HG03097 (cell line): ENCODE results near the gene TAGLN2.

Experiments
- ATAC-seq: cut with Tn5 transposase; IDR thresholded peaks from one replicate; pipeline ENCODE4 v1.9.1; 2021; ENCODE audit not compliant: unreplicated experiment, low FRiP score

TAGLN2 gene

GRCh38 chr1:159881622-159882526, 43.4 kb downstream of the TAGLN2 start:
- no peak for ATAC-seq

GRCh38 chr1:159880430-159880829, 44.9 kb downstream of the TAGLN2 start:
- ATAC-seq = no peak

- no peak for ATAC-seq
Observed at GRCh38 chr1:159879977-159880376, 45.3 kb downstream of the TAGLN2 start.

- no peak for ATAC-seq
Observed at GRCh38 chr1:159879136-159879535, 46.2 kb downstream of the TAGLN2 start.

- ATAC-seq = no peak
Observed at GRCh38 chr1:159877695-159878444, 47.4 kb downstream of the TAGLN2 start.

GRCh38 chr1:159873530-159874143, 51.7 kb downstream of the TAGLN2 start:
- ATAC-seq = no peak

GRCh38 chr1:159872891-159873290, 52.4 kb downstream of the TAGLN2 start:
- no peak for ATAC-seq

GRCh38 chr1:159870704-159871103, 54.6 kb downstream of the TAGLN2 start:
- no peak for ATAC-seq

GRCh38 chr1:159869607-159870006, 55.7 kb downstream of the TAGLN2 start:
- no peak for ATAC-seq

- ATAC-seq = no peak
Observed at GRCh38 chr1:159869173-159869572, 56.1 kb downstream of the TAGLN2 start.

- no peak for ATAC-seq
Observed at GRCh38 chr1:159868766-159869165, 56.5 kb downstream of the TAGLN2 start.
